Measurements from ENCODE around the gene SAMM50.

Gene SAMM50

DNA sequence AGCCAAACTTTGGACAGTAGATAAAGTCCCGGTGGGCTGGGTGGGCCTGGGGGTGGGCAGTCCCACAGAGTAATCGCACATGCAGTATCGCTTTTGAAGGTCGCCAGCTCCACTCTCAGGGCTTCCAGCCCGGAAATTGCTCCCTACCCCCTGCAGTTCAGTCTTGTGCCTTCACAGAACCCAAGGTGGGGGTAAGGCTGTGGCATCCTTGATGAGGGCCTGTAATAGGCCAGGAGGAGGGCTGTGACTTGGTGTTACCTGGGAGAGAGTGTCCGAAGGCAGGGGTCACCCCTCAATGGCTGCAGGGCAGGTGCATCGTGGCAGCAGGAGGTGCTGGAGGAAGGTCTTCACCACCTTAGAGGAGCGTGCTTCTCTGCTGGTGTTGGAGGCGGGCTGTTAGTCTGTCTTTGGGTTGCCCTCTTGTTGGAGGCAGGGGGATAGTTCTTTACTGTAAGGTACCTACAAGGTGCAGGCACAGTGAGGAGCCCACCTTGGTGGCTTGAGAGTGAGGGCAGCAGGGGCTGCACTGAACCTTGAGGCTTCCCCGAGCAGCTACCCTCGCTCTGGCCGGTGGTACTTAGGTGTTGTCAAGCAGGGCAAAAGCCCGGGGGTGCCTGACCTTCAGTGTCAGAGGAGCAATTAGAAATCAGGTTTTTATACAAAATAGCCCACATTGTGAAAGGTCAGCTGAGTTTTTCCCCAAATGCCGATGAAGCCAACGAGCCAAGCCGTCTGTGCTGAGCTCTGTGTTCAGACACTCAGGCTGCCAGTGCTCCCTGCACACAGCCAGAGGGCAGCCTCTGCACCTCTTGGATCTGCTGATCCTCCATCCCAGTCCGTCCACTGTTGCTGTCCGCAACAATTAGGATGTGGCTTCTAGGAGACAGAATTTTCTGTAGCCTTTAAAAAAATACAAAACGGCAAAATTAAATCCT is 21.9 kb downstream of the SAMM50 start:
- no peak for DNase-seq (ENCODE audit: low read depth in 3 of 3, low spot score in 1 of 3)

GRCh38 chr22:43978558-43978957 is 23.3 kb downstream of the SAMM50 start:
- DNase-seq (ENCODE audit: low read depth in 3 of 3, low spot score in 1 of 3), result no peak

- DNase-seq (ENCODE audit: low read depth in 3 of 3, low spot score in 1 of 3), result no peak
Measured at GRCh38 chr22:43980579-43980978, 25.3 kb downstream of the SAMM50 start.

DNA sequence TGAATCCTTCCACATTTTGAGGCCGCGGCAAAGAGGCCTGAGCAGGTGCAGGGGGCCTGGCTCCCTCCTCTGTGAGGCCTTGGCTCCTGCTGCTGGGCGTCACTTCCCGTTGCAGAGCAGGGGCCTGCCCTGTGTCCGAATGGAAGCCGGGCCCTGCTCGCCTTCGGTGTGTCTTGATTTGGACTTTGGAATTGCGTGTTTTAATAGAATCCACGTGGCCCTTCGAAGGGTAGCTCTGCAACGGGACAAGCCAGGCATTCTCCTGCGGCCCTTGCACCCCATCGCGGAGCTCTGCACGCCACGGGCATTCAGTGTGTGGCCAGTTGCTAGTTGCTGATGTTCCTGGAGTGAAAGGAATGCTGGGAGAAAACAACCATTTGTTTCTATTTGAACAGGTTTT is 25.8 kb downstream of the SAMM50 start:
- DNase-seq (ENCODE audit: low read depth in 3 of 3, low spot score in 1 of 3), result no peak

DNA sequence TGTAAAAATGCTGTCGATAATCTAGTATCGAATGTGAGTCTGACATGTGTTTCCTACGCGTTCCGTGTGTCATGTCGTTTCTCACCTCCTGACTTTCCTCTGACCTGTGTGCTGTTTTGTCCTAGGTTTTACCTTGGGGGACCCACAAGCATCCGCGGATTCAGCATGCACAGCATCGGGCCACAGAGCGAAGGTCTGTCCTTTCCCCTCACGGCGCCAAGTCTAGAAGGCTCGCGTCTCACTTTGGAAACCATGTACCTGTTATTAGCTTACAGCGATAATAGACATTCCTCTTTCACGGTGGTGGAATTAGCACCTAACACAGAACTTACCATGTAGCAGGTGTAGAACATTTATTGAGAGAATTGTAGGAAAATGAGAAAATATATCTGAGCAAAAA is 28.6 kb downstream of the SAMM50 start:
- no peak for DNase-seq (ENCODE audit: low read depth in 3 of 3, low spot score in 1 of 3)

GRCh38 chr22:43985532-43985931 is 30.3 kb downstream of the SAMM50 start:
- no peak for DNase-seq (ENCODE audit: low read depth in 3 of 3, low spot score in 1 of 3)

DNA sequence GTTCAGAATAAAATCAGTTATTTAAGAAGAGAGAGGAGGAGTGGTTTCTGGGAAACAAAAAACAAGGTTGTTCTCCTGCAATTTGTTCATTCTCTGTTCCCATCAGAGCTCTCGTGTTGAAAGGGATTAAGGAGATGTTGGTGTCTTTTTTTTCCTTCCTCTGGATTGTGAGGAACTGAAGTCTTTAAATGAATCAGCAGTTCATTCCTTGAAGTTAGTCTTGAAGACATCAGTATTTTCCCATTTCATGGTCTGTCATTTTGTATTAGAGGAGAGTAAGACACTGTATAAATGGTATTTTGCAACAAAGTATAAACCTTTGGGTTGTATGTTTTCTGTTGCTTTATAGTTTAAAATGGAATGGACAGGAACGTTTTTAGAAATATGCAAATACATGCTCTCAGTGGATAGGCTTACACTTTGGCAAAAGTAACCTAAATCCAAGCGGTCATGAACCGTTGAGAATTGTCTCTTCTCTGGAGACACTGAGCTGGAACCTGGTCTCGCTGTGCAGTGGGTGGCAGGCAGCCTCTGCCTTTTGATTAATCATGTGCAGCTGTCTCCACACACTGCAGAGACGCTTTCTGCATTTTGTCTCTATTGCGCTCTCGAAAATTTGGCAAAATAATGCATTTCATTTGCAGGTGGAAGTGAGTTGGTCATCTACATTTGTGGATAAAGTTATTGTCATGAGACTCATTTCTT is 33.0 kb downstream of the SAMM50 start:
- DNase-seq (ENCODE audit: low read depth in 3 of 3, low spot score in 1 of 3), result no peak

DNA sequence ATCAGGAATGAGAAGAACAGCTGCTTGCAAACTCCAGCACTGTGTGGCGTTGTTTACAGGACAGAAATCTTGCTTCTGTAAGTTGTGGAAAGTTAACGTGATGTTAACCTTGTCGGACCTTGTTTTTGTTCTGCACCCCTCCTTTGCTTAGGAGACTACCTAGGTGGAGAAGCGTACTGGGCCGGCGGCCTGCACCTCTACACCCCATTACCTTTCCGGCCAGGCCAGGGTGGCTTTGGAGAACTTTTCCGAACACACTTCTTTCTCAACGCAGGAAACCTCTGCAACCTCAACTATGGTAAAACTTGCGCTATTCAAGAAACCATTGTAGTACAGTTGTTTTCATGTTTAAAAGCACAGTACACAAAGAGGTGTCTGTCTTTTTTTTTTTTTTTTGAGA is 33.7 kb downstream of the SAMM50 start:
- DNase-seq (ENCODE audit: low read depth in 3 of 3, low spot score in 1 of 3), result no peak

GRCh38 chr22:43990044-43990443 is 34.8 kb downstream of the SAMM50 start:
- no peak for DNase-seq (ENCODE audit: low read depth in 3 of 3, low spot score in 1 of 3)

DNA sequence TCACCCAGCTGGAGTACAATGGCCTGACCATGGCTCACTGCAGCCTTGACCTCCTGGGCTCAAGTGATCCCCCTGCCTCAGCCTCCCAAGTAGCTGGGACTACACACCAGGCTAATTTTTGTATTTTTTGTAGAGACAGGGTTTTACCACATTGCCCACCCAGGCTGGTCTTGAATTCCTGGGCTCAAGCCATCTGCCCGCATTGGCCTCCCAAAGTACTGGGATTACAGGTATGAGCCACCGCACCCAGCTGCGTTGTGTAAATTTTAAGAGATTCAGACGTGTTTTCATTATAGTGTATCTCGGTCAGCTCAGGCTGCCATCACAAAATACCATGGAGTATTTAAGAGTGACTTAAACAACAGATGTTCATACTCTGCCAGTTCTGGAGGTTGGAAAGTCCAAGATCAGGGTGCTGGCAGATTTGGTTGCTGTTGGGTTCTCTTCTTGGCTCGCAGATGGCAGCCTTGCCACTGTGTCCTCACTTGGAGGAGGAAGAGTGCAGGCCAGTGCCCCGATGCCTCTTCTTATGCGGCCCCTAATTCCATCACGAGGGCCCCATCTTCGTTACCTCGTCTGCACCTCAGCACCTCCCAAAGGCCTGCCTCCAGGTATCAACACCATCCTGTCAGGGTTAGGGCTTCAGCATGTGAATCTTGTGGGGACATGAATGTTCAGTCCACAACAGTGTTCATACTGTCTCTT is 36.2 kb downstream of the SAMM50 start:
- DNase-seq (ENCODE audit: low read depth in 3 of 3, low spot score in 1 of 3), result no peak

- DNase-seq (ENCODE audit: low read depth in 3 of 3, low spot score in 1 of 3), result no peak
Measured at GRCh38 chr22:43992331-43992821, 37.1 kb downstream of the SAMM50 start.

DNA sequence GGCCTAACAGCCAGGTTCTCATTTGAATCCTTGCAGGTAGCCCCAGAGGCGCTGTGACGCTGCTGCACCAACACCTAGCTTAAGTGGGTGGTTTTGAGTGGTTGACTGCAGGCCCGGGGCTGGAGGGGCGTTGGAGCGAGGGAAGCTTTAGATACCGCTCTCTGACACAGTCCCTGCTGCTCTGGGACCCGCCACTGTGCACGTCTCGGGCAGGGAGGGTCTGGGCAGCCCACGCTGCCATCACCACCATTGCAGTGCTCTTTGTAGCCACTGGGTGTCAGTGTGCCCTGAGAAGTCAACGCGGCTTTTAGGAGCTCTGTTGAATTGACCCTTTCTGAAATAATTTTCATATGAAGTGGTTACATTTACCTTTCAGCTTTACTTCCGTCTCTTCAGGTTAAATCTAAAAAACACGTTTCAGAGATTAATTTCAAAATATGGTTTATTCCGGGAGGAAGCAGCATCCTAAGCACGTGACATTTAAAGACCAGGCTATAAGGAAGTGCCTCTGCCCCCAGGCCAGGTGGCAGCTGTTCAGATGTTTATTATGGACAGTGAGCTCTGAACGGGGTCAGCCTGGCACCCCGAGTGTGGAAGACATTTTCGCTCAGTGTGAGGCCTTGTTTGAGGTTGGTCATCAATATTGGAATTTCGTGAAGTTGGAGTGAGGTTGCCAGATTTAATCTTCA is 38.0 kb downstream of the SAMM50 start:
- peak in 2 of 3 donors; percentile 22 to 39 for DNase-seq (ENCODE audit: low read depth in 3 of 3, low spot score in 1 of 3)

DNA sequence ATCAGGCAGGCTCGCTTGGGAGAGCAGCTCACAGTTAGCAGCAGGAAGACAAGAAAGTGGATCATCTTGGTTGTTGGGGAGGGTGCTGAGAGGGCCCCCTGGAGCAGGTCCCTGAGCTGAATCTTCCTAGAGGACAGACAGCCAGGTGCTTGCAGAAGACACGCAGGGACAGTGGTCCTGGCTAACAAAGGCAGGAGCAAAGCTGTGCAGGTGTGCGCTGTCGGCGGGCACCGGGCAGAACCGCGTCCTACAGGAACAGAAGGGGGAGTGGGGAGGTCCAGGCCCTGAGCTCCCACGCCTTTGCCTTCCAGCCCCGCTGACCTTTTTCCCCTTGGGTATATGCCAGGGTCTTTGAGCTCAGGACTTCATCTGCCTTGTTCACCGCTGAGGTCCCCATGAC is 38.8 kb downstream of the SAMM50 start:
- DNase-seq (ENCODE audit: low read depth in 3 of 3, low spot score in 1 of 3), result no peak

GRCh38 chr22:43994416-43994815 is 39.2 kb downstream of the SAMM50 start:
- no peak for DNase-seq (ENCODE audit: low read depth in 3 of 3, low spot score in 1 of 3)

- DNase-seq (ENCODE audit: low read depth in 3 of 3, low spot score in 1 of 3), result no peak
Measured at GRCh38 chr22:43995057-43995685, 39.9 kb downstream of the SAMM50 start.

GRCh38 chr22:43995798-43996169 is 40.5 kb downstream of the SAMM50 start:
- no peak for DNase-seq (ENCODE audit: low read depth in 3 of 3, low spot score in 1 of 3)

- DNase-seq (ENCODE audit: low read depth in 3 of 3, low spot score in 1 of 3), result peak; percentile 20 to 46 (median 33)
Measured at GRCh38 chr22:43996170-43996980, 41.1 kb downstream of the SAMM50 start.

- no peak for DNase-seq (ENCODE audit: low read depth in 3 of 3, low spot score in 1 of 3)
Measured at GRCh38 chr22:43996981-43997265, 41.7 kb downstream of the SAMM50 start.

- DNase-seq (ENCODE audit: low read depth in 3 of 3, low spot score in 1 of 3), result no peak
Measured at GRCh38 chr22:43998679-43999264, 43.5 kb downstream of the SAMM50 start.

DNA sequence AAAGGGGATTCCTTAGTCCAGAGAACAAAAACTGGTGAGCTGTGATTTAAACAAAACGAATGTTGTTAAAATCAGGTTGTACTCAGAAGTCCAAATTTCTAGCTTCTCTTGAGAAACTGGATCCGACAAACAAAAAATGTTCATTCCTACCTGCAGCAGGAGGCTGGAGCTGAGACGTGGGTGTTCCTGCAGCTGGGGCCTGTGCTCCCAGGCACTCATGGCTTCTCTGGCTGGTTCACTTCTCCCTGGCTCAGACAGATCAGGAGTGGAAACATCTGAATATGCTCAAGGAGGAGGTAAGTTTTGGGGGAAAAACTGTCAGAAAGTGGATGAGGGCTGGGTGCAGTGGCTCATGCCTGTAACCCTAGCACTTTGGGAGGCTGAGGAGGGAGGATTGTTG is 44.1 kb downstream of the SAMM50 start:
- DNase-seq (ENCODE audit: low read depth in 3 of 3, low spot score in 1 of 3), result no peak

Data from stimulated activated CD4-positive, alpha-beta T cell treated with anti-CD3 and anti-CD28 coated beads, TNF-alpha, amount 100 ng/mL, for 1 hour (primary cell).